Measurements from ENCODE around the gene MIER2. TPM values are rescaled to one million over a fixed set of nuclear protein-coding genes. Genes with fewer than 3 reads are reported as not detected.
"Not testable (repeated sequence)": the region's sequence is repeated elsewhere in the genome, so short reads cannot be mapped to it uniquely, and the experiment has no call there.

The MIER2 gene
- total and polyA plus RNA-seq, 4 donors = 9.4 to 49.0 (median 28.4) TPM

DNA sequence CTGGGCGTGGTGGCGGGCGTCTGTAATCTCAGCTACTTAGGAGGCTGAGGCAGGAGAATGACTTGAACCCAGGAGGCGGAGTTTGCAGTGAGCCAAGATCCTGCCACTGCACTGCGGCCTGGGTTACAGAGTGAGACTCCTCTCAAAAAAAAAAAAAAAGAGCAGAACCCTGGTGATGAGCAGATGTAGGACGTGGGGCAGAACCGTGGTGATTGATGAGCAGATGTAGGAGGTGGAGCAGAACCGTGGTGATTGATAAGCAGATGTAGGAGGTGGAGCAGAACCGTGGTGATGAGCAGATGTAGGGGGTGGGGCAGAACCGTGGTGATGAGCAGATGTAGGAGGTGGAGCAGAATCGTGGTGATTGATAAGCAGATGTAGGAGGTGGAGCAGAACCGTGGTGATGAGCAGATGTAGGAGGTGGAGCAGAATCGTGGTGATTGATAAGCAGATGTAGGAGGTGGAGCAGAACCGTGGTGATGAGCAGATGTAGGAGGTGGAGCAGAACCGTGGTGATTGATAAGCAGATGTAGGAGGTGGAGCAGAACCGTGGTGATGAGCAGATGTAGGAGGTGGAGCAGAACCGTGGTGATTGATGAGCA lies 36.1 kb upstream of the MIER2 start:
- peaks cover 13% of the 10 kb centered on the region for H3K4me1 ChIP-seq (ENCODE audit: control insufficient read depth, insufficient read depth, low read length)
- H3K4me3 ChIP-seq (ENCODE audit: low read depth, low read length); DNase-seq (ENCODE audit: low read depth in 4 of 6, low spot score in 6 of 6); H3K9me3 ChIP-seq (ENCODE audit: control insufficient read depth, insufficient read depth, low read length); H3K27me3 ChIP-seq (ENCODE audit: control insufficient read depth, insufficient read depth, low read length); H3K36me3 ChIP-seq (ENCODE audit: control insufficient read depth, insufficient read depth, low read length); H3K27ac ChIP-seq (ENCODE audit: low read depth, low read length): not testable (repeated sequence)
- 87% methylated on average over 6 of the region's 17 CpGs for WGBS (ENCODE audit: insufficient coverage)

- Histone ChIP-seq H3K4me1 (ENCODE audit: control insufficient read depth, insufficient read depth, low read length) (peaks cover 13% of the 10 kb centered on the region), H3K4me3 (ENCODE audit: low read depth, low read length) (no peak overlapping the region), H3K27me3 (ENCODE audit: control insufficient read depth, insufficient read depth, low read length) (peaks cover 6% of the 10 kb centered on the region), H3K9me3 (ENCODE audit: control insufficient read depth, insufficient read depth, low read length) (no peaks in the 10 kb centered on the region), H3K36me3 (ENCODE audit: control insufficient read depth, insufficient read depth, low read length) (no peaks in the 10 kb centered on the region), H3K27ac (ENCODE audit: low read depth, low read length) (no peak overlapping the region)
- WGBS (ENCODE audit: insufficient coverage) = 85% methylated on average over 16 of the region's 16 CpGs
- no peak for DNase-seq (ENCODE audit: low read depth in 4 of 6, low spot score in 6 of 6)
Observed at GRCh38 chr19:379796-380195, 35.2 kb upstream of the MIER2 start.

- H3K4me1 ChIP-seq (ENCODE audit: control insufficient read depth, insufficient read depth, low read length) = peaks cover 11% of the 10 kb centered on the region
- DNase-seq (ENCODE audit: low read depth in 4 of 6, low spot score in 6 of 6) = no peak
- 87% methylated on average over 14 of the region's 14 CpGs for WGBS (ENCODE audit: insufficient coverage)
- H3K4me3 ChIP-seq (ENCODE audit: low read depth, low read length) = no peak overlapping the region
- H3K27me3 ChIP-seq (ENCODE audit: control insufficient read depth, insufficient read depth, low read length) = peaks cover 7% of the 10 kb centered on the region
- H3K27ac ChIP-seq (ENCODE audit: low read depth, low read length) = no peak overlapping the region
- peaks cover 3% of the 10 kb centered on the region for H3K36me3 ChIP-seq (ENCODE audit: control insufficient read depth, insufficient read depth, low read length)
- H3K9me3 ChIP-seq (ENCODE audit: control insufficient read depth, insufficient read depth, low read length) = no peaks in the 10 kb centered on the region
Observed at GRCh38 chr19:378706-379105, 34.1 kb upstream of the MIER2 start.

- H3K4me3 ChIP-seq (ENCODE audit: low read depth, low read length) = no peak overlapping the region
- no peak for DNase-seq (ENCODE audit: low read depth in 4 of 6, low spot score in 6 of 6)
- no peak overlapping the region for H3K27ac ChIP-seq (ENCODE audit: low read depth, low read length)
- 64% methylated on average over 31 of the region's 38 CpGs for WGBS (ENCODE audit: insufficient coverage)
- H3K27me3 ChIP-seq (ENCODE audit: control insufficient read depth, insufficient read depth, low read length) = peaks cover 7% of the 10 kb centered on the region
- no peaks in the 10 kb centered on the region for H3K9me3 ChIP-seq (ENCODE audit: control insufficient read depth, insufficient read depth, low read length)
- H3K36me3 ChIP-seq (ENCODE audit: control insufficient read depth, insufficient read depth, low read length) = peaks cover 3% of the 10 kb centered on the region
- H3K4me1 ChIP-seq (ENCODE audit: control insufficient read depth, insufficient read depth, low read length) = peaks cover 11% of the 10 kb centered on the region
Observed at GRCh38 chr19:377801-378581, 33.4 kb upstream of the MIER2 start.

GRCh38 chr19:376111-376470 lies 31.5 kb upstream of the MIER2 start:
- Histone ChIP-seq H3K27ac (ENCODE audit: low read depth, low read length) (no peak overlapping the region), H3K4me1 (ENCODE audit: control insufficient read depth, insufficient read depth, low read length) (peaks cover 24% of the 10 kb centered on the region), H3K36me3 (ENCODE audit: control insufficient read depth, insufficient read depth, low read length) (peaks cover 3% of the 10 kb centered on the region), H3K27me3 (ENCODE audit: control insufficient read depth, insufficient read depth, low read length) (peaks cover 7% of the 10 kb centered on the region), H3K9me3 (ENCODE audit: control insufficient read depth, insufficient read depth, low read length) (no peaks in the 10 kb centered on the region), H3K4me3 (ENCODE audit: low read depth, low read length) (no peak overlapping the region)
- DNase-seq (ENCODE audit: low read depth in 4 of 6, low spot score in 6 of 6) = no peak
- WGBS (ENCODE audit: insufficient coverage) = 97% methylated on average over 8 of the region's 8 CpGs

DNA sequence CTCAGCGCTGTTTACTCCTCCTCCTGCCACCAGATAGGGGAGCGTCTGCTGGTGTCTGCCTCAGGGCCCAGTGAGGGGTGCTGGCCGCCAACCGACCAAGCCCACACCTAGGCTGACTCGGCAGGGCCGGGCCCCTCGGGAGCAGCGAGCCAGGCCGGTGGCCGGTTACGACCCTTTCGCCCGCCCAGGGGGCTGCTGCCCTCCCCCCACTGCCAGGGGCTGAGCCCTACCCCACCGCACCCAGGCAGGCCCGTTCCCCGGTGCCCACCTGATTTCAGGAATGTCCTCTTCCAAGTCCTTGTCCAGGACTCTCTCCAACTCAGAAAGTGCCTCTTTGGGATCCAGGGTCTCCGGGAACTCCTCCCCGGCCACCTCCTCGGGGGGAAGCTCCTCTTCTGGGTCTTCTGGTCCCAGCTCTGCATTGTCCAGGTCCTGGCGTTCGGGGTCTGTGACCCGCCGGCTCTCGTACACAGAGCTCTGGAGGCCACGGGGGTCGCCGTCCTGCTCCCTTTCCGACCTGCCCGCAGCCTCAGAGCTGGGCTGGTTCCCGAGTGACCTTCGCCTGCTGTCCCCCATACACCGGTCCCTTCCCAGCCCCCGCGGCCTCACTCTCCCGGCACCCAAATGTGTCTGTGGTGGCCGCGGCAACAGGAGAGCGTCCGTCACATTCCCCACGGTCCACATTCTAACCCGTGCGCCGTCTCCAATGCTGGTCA lies 31.0 kb upstream of the MIER2 start:
- DNase-seq (ENCODE audit: low read depth in 4 of 6, low spot score in 6 of 6) = no peak
- 72% methylated on average over 41 of the region's 43 CpGs for WGBS (ENCODE audit: insufficient coverage)
- Histone ChIP-seq H3K27me3 (ENCODE audit: control insufficient read depth, insufficient read depth, low read length) (peaks cover 7% of the 10 kb centered on the region), H3K4me3 (ENCODE audit: low read depth, low read length) (no peak overlapping the region), H3K4me1 (ENCODE audit: control insufficient read depth, insufficient read depth, low read length) (peaks cover 24% of the 10 kb centered on the region), H3K27ac (ENCODE audit: low read depth, low read length) (no peak overlapping the region), H3K9me3 (ENCODE audit: control insufficient read depth, insufficient read depth, low read length) (no peaks in the 10 kb centered on the region), H3K36me3 (ENCODE audit: control insufficient read depth, insufficient read depth, low read length) (peaks cover 3% of the 10 kb centered on the region)

GRCh38 chr19:374886-375235 lies 30.3 kb upstream of the MIER2 start:
- no peak overlapping the region for H3K4me3 ChIP-seq (ENCODE audit: low read depth, low read length)
- H3K27me3 ChIP-seq (ENCODE audit: control insufficient read depth, insufficient read depth, low read length) = peaks cover 7% of the 10 kb centered on the region
- no peak for DNase-seq (ENCODE audit: low read depth in 4 of 6, low spot score in 6 of 6)
- no peak overlapping the region for H3K27ac ChIP-seq (ENCODE audit: low read depth, low read length)
- H3K9me3 ChIP-seq (ENCODE audit: control insufficient read depth, insufficient read depth, low read length) = no peaks in the 10 kb centered on the region
- H3K36me3 ChIP-seq (ENCODE audit: control insufficient read depth, insufficient read depth, low read length) = peaks cover 3% of the 10 kb centered on the region
- H3K4me1 ChIP-seq (ENCODE audit: control insufficient read depth, insufficient read depth, low read length) = peaks cover 24% of the 10 kb centered on the region
- 66% methylated on average over 12 of the region's 17 CpGs for WGBS (ENCODE audit: insufficient coverage)

- peaks cover 3% of the 10 kb centered on the region for H3K36me3 ChIP-seq (ENCODE audit: control insufficient read depth, insufficient read depth, low read length)
- no peak overlapping the region for H3K4me3 ChIP-seq (ENCODE audit: low read depth, low read length)
- DNase-seq (ENCODE audit: low read depth in 4 of 6, low spot score in 6 of 6) = no peak
- H3K27me3 ChIP-seq (ENCODE audit: control insufficient read depth, insufficient read depth, low read length) = peaks cover 7% of the 10 kb centered on the region
- 74% methylated on average over 21 of the region's 23 CpGs for WGBS (ENCODE audit: insufficient coverage)
- no peaks in the 10 kb centered on the region for H3K9me3 ChIP-seq (ENCODE audit: control insufficient read depth, insufficient read depth, low read length)
- H3K4me1 ChIP-seq (ENCODE audit: control insufficient read depth, insufficient read depth, low read length) = peaks cover 24% of the 10 kb centered on the region
- no peak overlapping the region for H3K27ac ChIP-seq (ENCODE audit: low read depth, low read length)
Observed at GRCh38 chr19:374183-374885, 29.7 kb upstream of the MIER2 start.

GRCh38 chr19:373391-374182 lies 29.0 kb upstream of the MIER2 start:
- no peak overlapping the region for H3K4me3 ChIP-seq (ENCODE audit: low read depth, low read length)
- peaks cover 3% of the 10 kb centered on the region for H3K36me3 ChIP-seq (ENCODE audit: control insufficient read depth, insufficient read depth, low read length)
- no peaks in the 10 kb centered on the region for H3K9me3 ChIP-seq (ENCODE audit: control insufficient read depth, insufficient read depth, low read length)
- WGBS (ENCODE audit: insufficient coverage) = 83% methylated on average over 23 of the region's 24 CpGs
- H3K27ac ChIP-seq (ENCODE audit: low read depth, low read length) = no peak overlapping the region
- no peak for DNase-seq (ENCODE audit: low read depth in 4 of 6, low spot score in 6 of 6)
- peaks cover 24% of the 10 kb centered on the region for H3K4me1 ChIP-seq (ENCODE audit: control insufficient read depth, insufficient read depth, low read length)
- peaks cover 7% of the 10 kb centered on the region for H3K27me3 ChIP-seq (ENCODE audit: control insufficient read depth, insufficient read depth, low read length)
